ENCODE results near the gene IL1RAPL1. TPM values are rescaled to one million over a fixed set of nuclear protein-coding genes. Genes with fewer than 3 reads are reported as not detected.
"Not testable (repeated sequence)": the region's sequence is repeated elsewhere in the genome, so short reads cannot be mapped to it uniquely, and the experiment has no call there.

IL1RAPL1 gene
- total RNA-seq, 4 donors from 2014 or later, result 0.24 to 6.2 TPM; not detected in 2

DNA sequence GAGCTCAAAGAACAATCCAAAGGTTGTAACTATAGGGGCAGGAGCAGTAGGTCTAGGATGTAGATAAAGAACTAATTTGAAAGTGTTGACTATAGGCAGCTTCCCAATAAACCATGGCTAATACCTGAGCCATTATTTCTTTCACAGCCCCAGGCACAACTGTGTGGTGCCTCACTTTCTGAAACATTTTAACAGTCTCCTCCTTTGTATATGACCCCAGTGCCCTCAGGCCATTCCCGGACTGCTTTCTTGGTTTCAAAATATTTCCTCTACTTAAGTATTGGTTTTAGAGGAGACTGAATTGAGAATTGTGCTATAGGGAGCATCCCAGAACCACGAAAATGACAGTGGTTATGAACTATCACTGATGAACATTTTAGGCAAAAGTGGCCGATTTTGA, 728.7 kb downstream of the IL1RAPL1 start:
- Histone ChIP-seq H3K9me3 (no peaks in the 10 kb centered on the region), H3K36me3 (no peaks in the 10 kb centered on the region), H3K27me3 (no peaks in the 10 kb centered on the region), H3K4me1 (no peaks in the 10 kb centered on the region), H3K4me3 (no peak overlapping the region), H3K27ac (no peak overlapping the region)
- DNase-seq, result no peak
- no peak for TF ChIP-seq POLR2A (IDR thresholded peaks at IDR 0.05)
- TF ChIP-seq, protein P1, sequence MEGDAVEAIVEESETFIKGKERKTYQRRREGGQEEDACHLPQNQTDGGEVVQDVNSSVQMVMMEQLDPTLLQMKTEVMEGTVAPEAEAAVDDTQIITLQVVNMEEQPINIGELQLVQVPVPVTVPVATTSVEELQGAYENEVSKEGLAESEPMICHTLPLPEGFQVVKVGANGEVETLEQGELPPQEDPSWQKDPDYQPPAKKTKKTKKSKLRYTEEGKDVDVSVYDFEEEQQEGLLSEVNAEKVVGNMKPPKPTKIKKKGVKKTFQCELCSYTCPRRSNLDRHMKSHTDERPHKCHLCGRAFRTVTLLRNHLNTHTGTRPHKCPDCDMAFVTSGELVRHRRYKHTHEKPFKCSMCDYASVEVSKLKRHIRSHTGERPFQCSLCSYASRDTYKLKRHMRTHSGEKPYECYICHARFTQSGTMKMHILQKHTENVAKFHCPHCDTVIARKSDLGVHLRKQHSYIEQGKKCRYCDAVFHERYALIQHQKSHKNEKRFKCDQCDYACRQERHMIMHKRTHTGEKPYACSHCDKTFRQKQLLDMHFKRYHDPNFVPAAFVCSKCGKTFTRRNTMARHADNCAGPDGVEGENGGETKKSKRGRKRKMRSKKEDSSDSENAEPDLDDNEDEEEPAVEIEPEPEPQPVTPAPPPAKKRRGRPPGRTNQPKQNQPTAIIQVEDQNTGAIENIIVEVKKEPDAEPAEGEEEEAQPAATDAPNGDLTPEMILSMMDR (IDR thresholded peaks at IDR 0.05), result no peak
- intact Hi-C loops (cut with DNase I; ENCODE audit: low total_unique reads), result no loop called here

DNA sequence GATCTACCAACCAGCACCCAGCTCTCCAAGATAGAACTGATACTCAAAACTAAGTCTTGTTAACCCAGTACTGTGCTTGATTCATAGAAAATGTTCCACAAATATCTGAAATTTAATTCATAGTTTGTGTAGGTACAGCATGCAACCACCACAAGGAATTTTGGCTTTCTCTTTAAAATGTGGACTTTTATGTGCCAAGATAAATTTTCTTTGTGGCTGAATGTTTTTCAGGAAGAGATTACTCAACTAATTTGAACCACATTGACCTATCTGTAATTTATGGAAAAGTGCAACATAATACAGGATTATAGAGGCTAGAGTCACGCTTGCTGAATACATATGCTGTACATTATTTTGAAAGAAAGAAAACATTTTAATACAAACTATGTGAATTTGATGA, 730.8 kb downstream of the IL1RAPL1 start:
- TF ChIP-seq POLR2A (IDR thresholded peaks at IDR 0.05), result no peak
- TF ChIP-seq, protein P1 (IDR thresholded peaks at IDR 0.05), result no peak
- intact Hi-C loops (cut with DNase I; ENCODE audit: low total_unique reads), result no loop called here

DNA sequence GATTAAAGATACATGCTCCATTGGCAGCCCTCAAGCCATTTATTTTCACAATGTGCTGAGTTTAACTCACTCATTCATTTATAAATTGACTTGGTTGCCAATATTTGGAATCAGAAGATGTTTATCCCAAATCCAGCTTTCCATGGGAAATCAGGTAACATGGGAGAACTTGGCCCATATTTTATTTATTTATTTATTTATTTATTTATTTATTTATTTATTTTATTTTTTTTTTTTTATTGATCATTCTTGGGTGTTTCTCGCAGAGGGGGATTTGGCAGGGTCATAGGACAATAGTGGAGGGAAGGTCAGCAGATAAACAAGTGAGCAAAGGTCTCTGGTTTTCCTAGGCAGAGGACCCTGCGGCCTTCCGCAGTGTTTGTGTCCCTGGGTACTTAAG, 745.2 kb downstream of the IL1RAPL1 start:
- H3K9me3 ChIP-seq; H3K27ac ChIP-seq; intact Hi-C loops (cut with DNase I; ENCODE audit: low total_unique reads); H3K4me3 ChIP-seq; H3K27me3 ChIP-seq; H3K36me3 ChIP-seq; DNase-seq; H3K4me1 ChIP-seq: not testable (repeated sequence)

More for the DNA sequence above, 730.8 kb downstream of the IL1RAPL1 start:
- H3K27me3 ChIP-seq, result no peaks in the 10 kb centered on the region
- H3K9me3 ChIP-seq, result no peaks in the 10 kb centered on the region
- no peaks in the 10 kb centered on the region for H3K4me1 ChIP-seq
- H3K27ac ChIP-seq, result no peak overlapping the region
- H3K4me3 ChIP-seq, result no peak overlapping the region
- H3K36me3 ChIP-seq, result no peaks in the 10 kb centered on the region
- DNase-seq, result no peak

DNA sequence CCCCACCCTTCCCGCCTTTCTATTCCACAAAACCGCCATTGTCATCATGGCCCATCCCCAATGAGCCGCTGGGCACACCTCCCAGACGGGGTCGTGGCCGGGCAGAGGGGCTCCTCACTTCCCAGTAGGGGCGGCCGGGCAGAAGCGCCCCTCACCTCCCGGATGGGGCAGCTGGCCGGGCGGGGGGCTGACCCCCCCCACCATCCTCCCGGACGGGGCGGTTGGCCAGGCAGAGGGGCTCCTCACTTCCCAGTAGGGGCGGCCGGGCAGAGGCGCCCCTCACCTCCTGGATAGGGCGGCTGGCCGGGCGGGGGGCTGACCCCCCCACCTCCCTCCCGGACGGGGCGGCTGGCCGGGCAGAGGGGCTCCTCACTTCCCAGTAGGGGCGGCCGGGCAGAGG, 745.8 kb downstream of the IL1RAPL1 start:
- intact Hi-C loops (cut with DNase I; ENCODE audit: low total_unique reads); H3K27me3 ChIP-seq; DNase-seq; H3K4me3 ChIP-seq; H3K9me3 ChIP-seq; H3K36me3 ChIP-seq; H3K27ac ChIP-seq; H3K4me1 ChIP-seq: not testable (repeated sequence)

DNA sequence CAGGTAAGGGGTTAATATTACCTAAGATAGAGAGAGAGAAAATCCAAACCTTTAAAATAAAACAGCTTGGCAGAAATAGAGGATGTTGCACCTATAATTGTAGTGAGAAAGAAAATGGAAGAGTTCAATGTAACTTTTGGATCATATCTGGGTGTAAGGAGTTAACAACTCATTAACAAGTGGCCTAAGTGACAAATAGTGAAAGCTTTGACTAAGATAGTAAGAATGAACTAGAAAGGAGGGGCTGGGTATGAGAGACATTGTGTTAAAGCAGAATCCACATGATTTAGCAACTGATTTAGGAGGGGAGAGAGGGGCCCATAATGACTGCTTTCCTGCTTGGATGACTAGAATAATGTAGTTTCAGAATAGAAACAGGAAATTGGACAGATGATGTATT, 761.0 kb downstream of the IL1RAPL1 start:
- no peak overlapping the region for H3K4me3 ChIP-seq
- no peaks in the 10 kb centered on the region for H3K36me3 ChIP-seq
- H3K9me3 ChIP-seq, result no peaks in the 10 kb centered on the region
- H3K4me1 ChIP-seq, result no peaks in the 10 kb centered on the region
- intact Hi-C loops (cut with DNase I; ENCODE audit: low total_unique reads), result no loop called here
- TF ChIP-seq, protein P1 (IDR thresholded peaks at IDR 0.05), result no peak
- no peak for TF ChIP-seq POLR2A (IDR thresholded peaks at IDR 0.05)
- H3K27me3 ChIP-seq, result peaks cover 0 to 9% of the 10 kb centered on the region in 2 donors
- no peak for DNase-seq
- no peak overlapping the region for H3K27ac ChIP-seq

DNA sequence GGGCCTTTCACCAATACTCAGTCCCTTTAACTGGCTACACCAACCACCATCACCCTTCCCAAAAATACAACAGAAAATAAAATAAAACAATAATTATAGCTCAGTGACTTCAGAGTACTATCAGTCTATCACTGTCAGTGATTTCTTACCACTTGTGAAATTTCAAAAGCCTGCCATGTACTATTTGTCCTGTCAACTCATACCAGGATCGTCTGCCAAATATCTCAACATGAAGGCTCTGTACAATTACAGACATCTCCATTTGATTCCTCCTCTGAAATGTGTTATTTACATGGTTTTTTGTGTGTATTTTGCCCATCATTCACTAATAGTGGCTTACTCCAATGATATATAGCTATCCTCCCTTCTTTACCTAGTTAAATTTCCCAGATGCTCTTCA, 772.0 kb downstream of the IL1RAPL1 start:
- intact Hi-C loops (cut with DNase I; ENCODE audit: low total_unique reads), result no loop called here
- Histone ChIP-seq H3K9me3 (no peaks in the 10 kb centered on the region), H3K27ac (no peak overlapping the region), H3K4me3 (no peak overlapping the region), H3K27me3 (peaks cover 0 to 4% of the 10 kb centered on the region in 2 donors), H3K36me3 (no peaks in the 10 kb centered on the region), H3K4me1 (no peaks in the 10 kb centered on the region)
- DNase-seq, result no peak
- TF ChIP-seq, protein P1 (IDR thresholded peaks at IDR 0.05), result no peak
- no peak for TF ChIP-seq POLR2A (IDR thresholded peaks at IDR 0.05)

DNA sequence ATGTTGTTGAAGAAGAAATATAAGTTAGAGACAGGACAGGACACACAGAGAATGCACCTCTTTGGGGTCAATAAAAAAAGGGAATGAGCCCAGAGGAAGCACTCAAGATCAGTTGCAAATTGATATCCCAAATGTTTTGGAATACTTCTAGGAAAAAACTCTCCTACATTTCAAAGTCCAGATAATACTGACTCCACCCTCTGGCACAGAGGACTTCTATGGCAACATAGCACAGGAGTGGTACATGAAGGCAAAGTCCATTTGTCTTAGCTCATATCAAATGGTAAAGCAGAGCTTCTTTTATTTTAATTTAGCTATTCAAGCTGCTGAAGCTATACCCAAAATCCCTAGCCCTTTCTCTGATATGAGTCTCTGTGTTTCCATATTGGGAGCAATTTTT, 787.5 kb downstream of the IL1RAPL1 start:
- H3K27me3 ChIP-seq; DNase-seq; H3K4me3 ChIP-seq; H3K4me1 ChIP-seq; H3K9me3 ChIP-seq; H3K27ac ChIP-seq; H3K36me3 ChIP-seq; intact Hi-C loops (cut with DNase I; ENCODE audit: low total_unique reads): not testable (repeated sequence)
